Omental fat pad (tissue), 4 donors: ENCODE measurements around the gene TRABD2B. TPM values are rescaled to one million over a fixed set of nuclear protein-coding genes. Genes with fewer than 3 reads are reported as not detected.

ENCODE experiments used
- ATAC-seq: fragments of 150-250 bp; one replicate; pipeline ENCODE4 v1.9.1; 2016; ENCODE audit warnings: mild to moderate bottlenecking, moderate library complexity; ENCODE audit not compliant: low FRiP score
- DNase-seq: peaks from one replicate; pipeline ENCODE4 v3.0.0-alpha.2; 2019; ENCODE audit warnings: low spot score
- CTCF ChIP-seq, 3 donors: fragments of 450-650 bp; IDR thresholded peaks; one replicate each; pipeline ENCODE4 v1.5.1; 2016 to 2017; ENCODE audit warnings: antibody characterized with exemption in 3 of 3, mild to moderate bottlenecking in 3 of 3, moderate library complexity in 2 of 3
- total RNA-seq, 4 donors: library from RNA; depleted of rRNA; stranded (reverse); fragments of >200 nt; gene quantifications; one replicate each; pipeline ENCODE4 v1.1.0, GENCODE V29; 2016

Gene TRABD2B
- total RNA-seq, 4 donors from 2014 or later: 0.82 to 3.0 (median 1.8) TPM

- ATAC-seq (no peak), DNase-seq (no peak)
- TF ChIP-seq CTCF (IDR thresholded peaks at IDR 0.05): no peak
Observed at GRCh38 chr1:47722909-47723580, 274.1 kb downstream of the TRABD2B start.

GRCh38 chr1:47722101-47722500 lies 275.1 kb downstream of the TRABD2B start:
- ATAC-seq: no peak
- no peak for TF ChIP-seq CTCF (IDR thresholded peaks at IDR 0.05)
- no peak for DNase-seq

- DNase-seq (no peak), ATAC-seq (no peak)
- no peak for TF ChIP-seq CTCF (IDR thresholded peaks at IDR 0.05)
Observed at GRCh38 chr1:47720111-47720510, 277.1 kb downstream of the TRABD2B start.

GRCh38 chr1:47717341-47717740 lies 279.8 kb downstream of the TRABD2B start:
- DNase-seq: no peak
- no peak for TF ChIP-seq CTCF (IDR thresholded peaks at IDR 0.05)
- ATAC-seq: no peak

- DNase-seq (no peak), ATAC-seq (no peak)
- no peak for TF ChIP-seq CTCF (IDR thresholded peaks at IDR 0.05)
Observed at GRCh38 chr1:47713975-47714767, 283.0 kb downstream of the TRABD2B start.

GRCh38 chr1:47713333-47713953 lies 283.7 kb downstream of the TRABD2B start:
- no peak for ATAC-seq
- TF ChIP-seq CTCF (IDR thresholded peaks at IDR 0.05): no peak
- no peak for DNase-seq
